Myocyte (in vitro differentiated cells): ENCODE data around the gene OR11H6. TPM values are rescaled to one million over a fixed set of nuclear protein-coding genes. Genes with fewer than 3 reads are reported as not detected.
"Not testable (repeated sequence)": the region's sequence is repeated elsewhere in the genome, so short reads cannot be mapped to it uniquely, and the experiment has no call there.

Source experiments
- DNase-seq: peaks from one replicate; pipeline ENCODE4 v3.0.0-alpha.2; 2012; ENCODE audit warnings: low read depth
- total RNA-seq: library from RNA; depleted of rRNA; stranded (reverse); fragments of >200 nt; gene quantifications from 2 replicates; pipeline ENCODE4 v1.2.3, GENCODE V29; 2014

Gene OR11H6
- total RNA-seq, 1 donor from 2014 or later = not detected

GRCh38 chr14:20262642-20263128, 39.2 kb downstream of the OR11H6 start:
- peak; percentile 44 for DNase-seq

- DNase-seq = not testable (repeated sequence)
Measured at GRCh38 chr14:20264361-20264760, 40.9 kb downstream of the OR11H6 start.

GRCh38 chr14:20274062-20274461, 50.6 kb downstream of the OR11H6 start:
- DNase-seq = no peak

Other genes with a start within 250 kb of the OR11H6 start
- gene OR4K15, start 248.1 kb upstream of the OR11H6 start, total RNA-seq = not detected in 2 replicates
- not detected in 2 replicates for gene OR4Q2, start 221.5 kb upstream of the OR11H6 start, total RNA-seq
- not detected in 2 replicates for gene OR4K14, start 204.4 kb upstream of the OR11H6 start, total RNA-seq
- not detected in 2 replicates for gene OR4K13, start 187.7 kb upstream of the OR11H6 start, total RNA-seq
- not detected in 2 replicates for gene OR4L1, start 163.7 kb upstream of the OR11H6 start, total RNA-seq
- gene OR4K17, start 113.0 kb upstream of the OR11H6 start, total RNA-seq = not detected in 2 replicates
- gene OR4N5, start 84.9 kb upstream of the OR11H6 start, total RNA-seq = not detected in 2 replicates
- gene OR11G2, start 32.8 kb upstream of the OR11H6 start, total RNA-seq = not detected in 2 replicates
- not detected in 2 replicates for gene OR11H7, start 5.3 kb downstream of the OR11H6 start, total RNA-seq
- gene OR11H4, start 15.6 kb downstream of the OR11H6 start, total RNA-seq = not detected in 2 replicates
- gene TTC5, start 82.2 kb downstream of the OR11H6 start, total RNA-seq = 9.6 and 11.3 TPM in 2 replicates
- gene CCNB1IP1, start 109.6 kb downstream of the OR11H6 start, total RNA-seq = 39.9 and 50.2 TPM in 2 replicates
- gene PARP2, start 119.9 kb downstream of the OR11H6 start, total RNA-seq = 17.2 and 21.1 TPM in 2 replicates
- 17.1 and 21.8 TPM in 2 replicates for gene TEP1, start 189.8 kb downstream of the OR11H6 start, total RNA-seq
- 0.05 and 0.16 TPM in 2 replicates for gene KLHL33, start 212.5 kb downstream of the OR11H6 start, total RNA-seq
- 33.2 and 36.2 TPM in 2 replicates for gene OSGEP, start 231.1 kb downstream of the OR11H6 start, total RNA-seq
- 125 and 145 TPM in 2 replicates for gene APEX1, start 231.5 kb downstream of the OR11H6 start, total RNA-seq
- 21.1 and 22.2 TPM in 2 replicates for gene PIP4P1, start 237.7 kb downstream of the OR11H6 start, total RNA-seq
- 4.9 and 5.2 TPM in 2 replicates for gene PNP, start 245.7 kb downstream of the OR11H6 start, total RNA-seq